Psoas muscle (tissue), 8 donors: Measurements from ENCODE around the gene TMEM8B. TPM values are rescaled to one million over a fixed set of nuclear protein-coding genes. Genes with fewer than 3 reads are reported as not detected.

Source experiments
- ATAC-seq, 4 donors: fragments of 200-7000 bp; cut with Tn5 transposase; one replicate each; pipeline ENCODE4 v1.9.1; 2020; ENCODE audit warnings: moderate library complexity in 3 of 4, mild to moderate bottlenecking in 2 of 4
- DNase-seq, 2 donors: peaks; one replicate each; pipeline ENCODE4 v3.0.0-alpha.2; 2020
- H3K27ac ChIP-seq: fragments of 200-600 bp; one replicate; pipeline ENCODE4 v1.8.0; 2022
- H3K27me3 ChIP-seq, 3 donors: fragments of 200-600 bp in 1 of 3; one replicate each; pipeline versions ENCODE4 v1.6.1 to v1.8.0; 2013 to 2022; ENCODE audit warnings: low read length in 2 of 3, mild to moderate bottlenecking in 2 of 3, moderate library complexity in 1 of 3; ENCODE audit not compliant: insufficient read depth in 3 of 3
- H3K36me3 ChIP-seq, 2 donors: fragments of 200-600 bp in 1 of 2; one replicate each; pipeline versions ENCODE4 v1.6.1 to v1.8.0; 2013 to 2022; ENCODE audit warnings: low read depth in 1 of 2, mild to moderate bottlenecking in 1 of 2, moderate library complexity in 1 of 2; ENCODE audit not compliant: insufficient read depth in 1 of 2
- H3K4me1 ChIP-seq: fragments of 200-600 bp; one replicate; pipeline ENCODE4 v1.8.0; 2022
- H3K4me3 ChIP-seq: fragments of 200-600 bp; one replicate; pipeline ENCODE4 v1.8.0; 2022; ENCODE audit warnings: mild to moderate bottlenecking
- H3K9me3 ChIP-seq: fragments of 200-600 bp; one replicate; pipeline ENCODE4 v1.8.0; 2022
- WGBS, 3 donors: extraction: QIAGEN DNeasy Blood & Tissue Kit; methylation state at CpG; one replicate each; pipeline versions ENCODE4 v1.1.6 to v1.1.7; 2013; 5-methylcytosine and 5-hydroxymethylcytosine counted together
- intact Hi-C, 2 donors: fragments of 100-400 bp; cut with DNase I; formaldehyde crosslinking; loops; one replicate each; pipeline versions ENCODE4 v1.11.0 to v1.14.2; 2022
- polyA plus RNA-seq, 3 donors: library from polyadenylated mRNA; stranded (reverse); fragments of 200-250 nt; gene quantifications; one replicate each; pipeline ENCODE4 v1.2.3, GENCODE V29; 2013
- total RNA-seq, 4 donors: library from RNA; stranded (reverse); fragmentation: NEBNext Ultra II Directional in 2 of 4; extraction: Animal tissue kit (Norgen Biotek cat#: 25700) in 2 of 4; gene quantifications; one replicate each; pipeline versions ENCODE4 v1.2.1 to v1.2.4, GENCODE V29; 2021 to 2023
- TF ChIP-seq, protein P1 (sequence below): fragments of 200-600 bp; IDR thresholded peaks from one replicate; pipeline ENCODE4 v1.8.0; 2022; ENCODE audit warnings: antibody characterized with exemption
- donor health status: healthy with polysubstance abuse.
- donor health status: DM: no; HTN: no; CAD: no; lungs with moderate emphysema.
- donor health status: Bipolar disorder and iron deficiency.
- donor health status: healthy.
- donor health status: DM: yes; HTN: yes; CAD: no.
- donor health status: DM: no; HTN: no; CAD: no.
- donor health status: DM: no; HTN: no; CAD: no.
- donor health status: DM: yes; HTN: yes; CAD: no.

Gene TMEM8B
- total and polyA plus RNA-seq, 7 donors = 2.8 to 18.5 (median 8.9) TPM

DNA sequence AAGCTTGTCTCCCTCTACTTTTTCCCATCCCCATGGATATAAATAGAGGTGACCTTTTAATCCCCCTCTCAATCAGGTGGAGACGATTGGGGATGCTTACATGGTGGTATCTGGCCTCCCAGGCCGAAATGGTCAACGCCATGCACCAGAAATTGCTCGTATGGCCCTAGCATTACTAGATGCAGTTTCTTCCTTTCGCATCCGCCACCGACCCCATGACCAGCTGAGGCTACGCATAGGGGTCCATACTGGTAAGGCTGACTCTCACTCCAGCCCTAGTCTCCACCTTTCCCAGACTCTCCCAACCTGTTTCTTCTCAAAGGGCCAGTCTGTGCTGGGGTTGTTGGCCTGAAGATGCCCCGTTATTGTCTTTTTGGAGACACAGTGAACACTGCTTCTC, 20.6 kb upstream of the TMEM8B start:
- intact Hi-C loops = no loop called here
- Histone ChIP-seq H3K27me3 (no peaks in the 10 kb centered on the region), H3K36me3 (peaks cover 0 to 61% of the 10 kb centered on the region in 2 donors), H3K27ac (no peak overlapping the region), H3K4me1 (peaks cover 21% of the 10 kb centered on the region), H3K4me3 (no peak overlapping the region), H3K9me3 (no peaks in the 10 kb centered on the region)
- TF ChIP-seq, protein P1, sequence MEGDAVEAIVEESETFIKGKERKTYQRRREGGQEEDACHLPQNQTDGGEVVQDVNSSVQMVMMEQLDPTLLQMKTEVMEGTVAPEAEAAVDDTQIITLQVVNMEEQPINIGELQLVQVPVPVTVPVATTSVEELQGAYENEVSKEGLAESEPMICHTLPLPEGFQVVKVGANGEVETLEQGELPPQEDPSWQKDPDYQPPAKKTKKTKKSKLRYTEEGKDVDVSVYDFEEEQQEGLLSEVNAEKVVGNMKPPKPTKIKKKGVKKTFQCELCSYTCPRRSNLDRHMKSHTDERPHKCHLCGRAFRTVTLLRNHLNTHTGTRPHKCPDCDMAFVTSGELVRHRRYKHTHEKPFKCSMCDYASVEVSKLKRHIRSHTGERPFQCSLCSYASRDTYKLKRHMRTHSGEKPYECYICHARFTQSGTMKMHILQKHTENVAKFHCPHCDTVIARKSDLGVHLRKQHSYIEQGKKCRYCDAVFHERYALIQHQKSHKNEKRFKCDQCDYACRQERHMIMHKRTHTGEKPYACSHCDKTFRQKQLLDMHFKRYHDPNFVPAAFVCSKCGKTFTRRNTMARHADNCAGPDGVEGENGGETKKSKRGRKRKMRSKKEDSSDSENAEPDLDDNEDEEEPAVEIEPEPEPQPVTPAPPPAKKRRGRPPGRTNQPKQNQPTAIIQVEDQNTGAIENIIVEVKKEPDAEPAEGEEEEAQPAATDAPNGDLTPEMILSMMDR = no peak
- no peak for ATAC-seq
- DNase-seq = no peak
- WGBS, 3 donors = 88 to 92% (median 88%) methylated on average over 9 of the region's 9 CpGs

DNA sequence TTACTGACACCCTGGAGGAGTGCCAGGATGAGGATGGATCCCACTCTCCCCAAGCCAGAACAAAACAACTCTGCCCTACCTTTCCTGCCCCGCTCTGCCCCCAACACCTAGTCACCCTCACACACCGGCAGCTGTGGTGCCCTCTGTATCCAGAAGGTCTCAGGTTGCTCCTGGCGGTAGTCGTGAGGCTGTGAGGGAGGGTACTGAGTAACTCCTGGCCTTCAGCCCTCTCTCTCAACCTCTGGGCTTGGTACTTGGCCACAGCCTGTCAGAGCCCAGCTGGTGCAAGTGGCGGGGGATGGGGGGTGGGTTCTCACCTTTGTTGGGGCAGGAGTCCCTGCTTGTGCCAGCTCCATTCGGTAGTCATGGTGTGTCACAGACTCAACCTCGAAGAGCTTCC, 18.9 kb upstream of the TMEM8B start:
- no peaks in the 10 kb centered on the region for H3K9me3 ChIP-seq
- DNase-seq (no peak), ATAC-seq (no peak)
- peaks cover 0 to 50% of the 10 kb centered on the region in 2 donors for H3K36me3 ChIP-seq
- H3K4me1 ChIP-seq = peaks cover 30% of the 10 kb centered on the region
- no peaks in the 10 kb centered on the region for H3K27me3 ChIP-seq
- no peak overlapping the region for H3K4me3 ChIP-seq
- intact Hi-C loops = loop anchor here in 1 of 2 donors (2.0 kb wide), 1 partner anchor 17 kb away; no protein-coding TSS in a partner anchor
- H3K27ac ChIP-seq = no peak overlapping the region
- 69 to 84% (median 69%) methylated on average over 7 of the region's 7 CpGs for WGBS, 3 donors
- TF ChIP-seq, protein P1 = no peak

DNA sequence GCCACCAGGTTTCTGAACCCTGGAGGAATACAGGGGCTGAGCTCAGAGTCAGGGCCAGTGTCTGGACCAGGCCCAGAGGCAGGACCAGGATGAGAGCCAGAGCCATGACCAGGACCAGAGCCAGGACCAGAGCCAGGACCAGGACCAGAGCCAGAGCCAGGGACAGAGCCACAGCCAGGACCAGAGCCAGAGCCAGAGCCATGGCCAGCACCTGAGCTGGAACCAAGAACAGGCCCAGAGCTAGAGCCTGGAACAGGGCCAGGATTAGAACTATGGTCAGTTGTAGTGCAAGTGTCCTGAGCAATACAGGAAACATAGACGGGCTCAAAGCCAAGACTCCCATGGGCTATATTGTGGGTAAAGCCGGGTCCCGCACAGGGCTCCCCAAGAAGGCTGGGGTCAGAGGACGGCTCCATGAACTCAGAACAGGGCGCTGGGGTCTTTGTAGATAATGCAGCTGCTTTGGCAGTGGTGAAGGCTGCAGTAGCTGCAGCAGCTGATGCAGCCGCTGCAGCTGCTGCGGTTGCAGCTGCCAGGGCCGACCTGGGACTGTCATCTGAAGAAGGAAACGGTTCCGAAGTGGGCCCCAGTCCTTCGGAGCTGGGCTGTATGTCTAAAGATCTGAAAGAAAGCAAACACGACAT, 17.5 kb upstream of the TMEM8B start:
- 3 to 4% (median 3%) methylated on average over 12 of the region's 12 CpGs for WGBS, 3 donors
- no peaks in the 10 kb centered on the region for H3K27me3 ChIP-seq
- peak overlapping the region; percentile 69 for H3K4me3 ChIP-seq
- DNase-seq (peak in 1 of 2 donors; percentile 67), ATAC-seq (no peak)
- no peaks in the 10 kb centered on the region for H3K9me3 ChIP-seq
- H3K36me3 ChIP-seq = peaks cover 0 to 36% of the 10 kb centered on the region in 2 donors
- TF ChIP-seq, protein P1 = no peak
- intact Hi-C loops = loop anchor here in 1 of 2 donors (2.0 kb wide), 1 partner anchor 19 kb away; no protein-coding TSS in a partner anchor
- peaks cover 36% of the 10 kb centered on the region for H3K4me1 ChIP-seq
- H3K27ac ChIP-seq = peak overlapping the region; percentile 85

DNA sequence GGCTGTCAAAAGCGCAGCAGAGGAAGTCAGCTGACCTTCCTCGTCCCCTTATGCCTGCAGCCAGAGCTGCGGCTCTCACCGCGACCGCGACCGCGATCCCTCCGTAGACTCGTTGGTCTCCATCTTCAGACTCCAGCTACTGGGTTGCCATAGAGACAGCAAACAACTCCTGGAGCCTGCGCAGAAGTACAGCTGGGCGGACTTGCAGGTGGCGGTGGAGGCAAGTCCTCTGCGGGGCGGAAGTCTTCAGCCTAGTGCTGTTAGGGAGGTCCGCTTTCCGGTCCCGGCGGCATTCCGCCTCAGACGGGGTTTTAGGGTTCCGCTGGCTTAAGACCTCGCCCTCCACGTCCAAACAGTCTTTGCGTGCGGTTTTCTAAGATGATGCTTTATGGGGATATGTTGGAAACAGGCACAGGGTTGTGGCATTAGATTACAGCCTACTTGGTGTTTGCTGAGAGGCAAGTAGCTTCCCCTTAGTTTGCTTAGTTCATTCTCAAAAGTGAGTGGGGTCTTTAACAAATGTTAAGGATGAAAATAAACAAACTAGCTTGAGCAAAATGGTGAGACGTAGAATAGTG, 16.9 kb upstream of the TMEM8B start, which contains the start of gene SPAG8:
TSS of gene SPAG8 (minus strand) at position 238 of the 578 bp plus-strand sequence. CDS start at position 123, 115 bp downstream.
- WGBS, 3 donors = 2% methylated on average over 28 of the region's 28 CpGs
- H3K9me3 ChIP-seq = no peaks in the 10 kb centered on the region
- DNase-seq = peak; percentile 93 to 97
- peaks cover 37% of the 10 kb centered on the region for H3K4me1 ChIP-seq
- TF ChIP-seq, protein P1 = no peak
- intact Hi-C loops = no loop called here
- H3K27me3 ChIP-seq = no peaks in the 10 kb centered on the region
- peak within 1 kb of the TSS; percentile 69 for H3K4me3 ChIP-seq
- ATAC-seq = peak; percentile 70 to 75 (median 74)
- H3K27ac ChIP-seq = peak within 1 kb of the TSS; percentile 85
- peaks cover 0 to 30% of the 10 kb centered on the region in 2 donors for H3K36me3 ChIP-seq
